Endometrial microvascular endothelial cells (primary cell): Measurements from ENCODE around the gene NOC4L. TPM values are rescaled to one million over a fixed set of nuclear protein-coding genes. Genes with fewer than 3 reads are reported as not detected.

Experiments used
- in situ Hi-C: cut with HindIII; loops from 2 replicates; pipeline ENCODE4 v1.10.0; 2017; ENCODE audit warnings: low sequenced_read_pairs, low pct_unique_long_range_greater_than_20kb; ENCODE audit errors: inconsistent ontology term
- total RNA-seq: library from RNA; depleted of rRNA; stranded (reverse); fragments of >200 nt; gene quantifications from one replicate; pipeline ENCODE4 v1.2.3, GENCODE V29; 2015; ENCODE audit errors: inconsistent ontology term

Gene NOC4L
- total RNA-seq, 1 donor from 2014 or later, result 31.8 TPM

DNA sequence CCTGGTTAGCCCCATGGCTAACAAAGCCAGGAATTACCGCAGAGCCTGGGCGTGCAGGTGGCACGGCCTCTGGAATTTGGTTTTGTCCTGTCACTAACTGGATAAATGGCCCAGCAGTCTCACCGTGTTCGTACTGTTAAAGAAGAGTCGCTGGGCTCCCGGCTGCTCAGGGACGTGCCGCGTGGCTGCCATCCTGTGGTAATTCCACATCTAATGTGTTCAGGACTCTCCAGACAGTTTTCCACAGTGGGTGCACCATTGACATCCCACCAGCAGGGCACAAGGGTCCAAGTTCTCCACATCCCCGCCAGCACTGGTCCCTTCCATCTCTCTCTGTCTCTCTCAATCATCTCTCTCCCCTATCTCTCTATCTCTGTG is 19.6 kb downstream of the NOC4L start:
- in situ Hi-C loops, result no loop called here

DNA sequence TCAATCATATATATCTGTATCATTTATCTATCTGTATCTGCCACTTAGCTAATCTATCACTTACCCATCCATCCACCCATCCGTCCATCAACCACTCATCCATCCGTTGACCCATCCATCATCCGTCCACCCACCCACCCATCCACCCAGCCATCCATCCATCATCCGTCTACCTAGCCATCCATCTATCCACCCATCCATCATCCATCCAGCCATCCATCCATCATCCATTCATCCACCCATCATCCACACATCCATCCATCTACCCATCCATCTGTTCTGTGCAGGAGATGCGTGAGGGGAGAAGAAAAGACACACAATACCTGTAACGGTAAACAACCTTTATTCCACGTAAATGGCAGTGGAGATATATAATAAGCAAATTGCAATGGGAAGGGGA is 20.2 kb downstream of the NOC4L start:
- in situ Hi-C loops, result no loop called here

DNA sequence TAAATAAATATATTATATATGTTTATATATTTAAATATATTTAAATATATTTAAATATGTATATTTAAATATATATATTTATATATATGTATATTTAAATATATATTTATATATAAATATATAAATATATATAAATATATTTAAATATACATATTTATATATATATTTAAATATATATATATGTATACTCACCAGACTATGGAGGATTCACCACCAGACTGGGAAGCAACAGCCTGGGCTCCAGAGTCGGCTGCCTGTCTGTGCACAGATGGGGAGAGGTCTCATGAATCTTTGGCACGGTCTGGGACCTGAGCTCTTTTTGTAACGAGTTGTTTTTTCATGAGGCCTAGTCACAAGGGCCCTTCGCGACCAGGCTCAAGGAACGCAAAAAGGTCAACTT is 21.3 kb downstream of the NOC4L start:
- in situ Hi-C loops, result no loop called here

DNA sequence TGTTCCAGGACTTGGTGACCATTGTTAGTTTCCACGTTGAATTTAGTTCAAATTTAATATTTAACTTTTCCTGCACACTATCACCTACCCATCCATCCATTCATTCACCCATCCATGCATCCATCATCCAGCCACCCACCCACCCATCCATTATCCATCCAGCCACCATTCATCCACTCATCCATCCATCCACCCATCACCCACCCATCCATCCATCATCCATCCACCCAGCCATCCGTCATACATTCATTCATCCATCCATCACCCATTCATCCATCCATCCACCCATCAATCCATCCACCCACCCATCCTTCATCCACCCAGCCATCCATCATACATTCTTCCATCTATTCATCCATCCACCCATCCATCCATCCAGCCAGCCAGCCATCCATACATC is 21.8 kb downstream of the NOC4L start:
- in situ Hi-C loops, result no loop called here

DNA sequence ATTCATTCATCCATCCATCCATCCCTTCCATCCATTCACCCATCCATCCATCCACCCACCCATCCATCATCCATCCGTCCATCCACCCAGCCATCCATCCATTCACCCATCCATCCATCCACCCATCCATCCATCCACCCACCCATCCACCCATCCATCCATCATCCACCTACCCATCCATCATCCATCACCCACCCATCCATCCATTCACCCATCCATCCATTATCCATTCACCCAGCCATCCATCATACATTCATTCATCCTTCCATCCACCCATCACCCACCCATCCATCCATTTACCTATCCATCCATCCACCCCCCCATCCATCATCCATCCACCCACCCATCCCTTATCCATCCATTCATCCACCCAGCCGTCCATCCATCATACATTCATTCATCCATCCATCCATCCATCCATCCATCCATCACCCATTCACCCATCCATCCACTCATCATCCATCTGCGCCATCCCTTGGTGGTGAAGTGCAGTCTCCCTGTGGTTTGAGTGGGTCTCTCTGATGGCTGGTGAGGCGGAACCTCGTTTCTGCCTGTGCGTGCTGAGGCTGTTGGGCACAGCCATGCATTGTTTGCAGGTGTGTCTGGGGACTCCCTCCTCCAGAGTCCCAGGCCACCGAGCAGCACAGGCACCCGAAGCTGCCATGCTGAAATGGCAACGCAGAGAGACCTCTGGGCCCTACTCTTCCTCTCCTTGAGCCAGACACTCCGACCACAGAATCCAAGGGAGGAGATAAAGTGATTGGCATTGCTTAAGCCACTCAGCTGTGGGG is 22.7 kb downstream of the NOC4L start:
- in situ Hi-C loops, result no loop called here

DNA sequence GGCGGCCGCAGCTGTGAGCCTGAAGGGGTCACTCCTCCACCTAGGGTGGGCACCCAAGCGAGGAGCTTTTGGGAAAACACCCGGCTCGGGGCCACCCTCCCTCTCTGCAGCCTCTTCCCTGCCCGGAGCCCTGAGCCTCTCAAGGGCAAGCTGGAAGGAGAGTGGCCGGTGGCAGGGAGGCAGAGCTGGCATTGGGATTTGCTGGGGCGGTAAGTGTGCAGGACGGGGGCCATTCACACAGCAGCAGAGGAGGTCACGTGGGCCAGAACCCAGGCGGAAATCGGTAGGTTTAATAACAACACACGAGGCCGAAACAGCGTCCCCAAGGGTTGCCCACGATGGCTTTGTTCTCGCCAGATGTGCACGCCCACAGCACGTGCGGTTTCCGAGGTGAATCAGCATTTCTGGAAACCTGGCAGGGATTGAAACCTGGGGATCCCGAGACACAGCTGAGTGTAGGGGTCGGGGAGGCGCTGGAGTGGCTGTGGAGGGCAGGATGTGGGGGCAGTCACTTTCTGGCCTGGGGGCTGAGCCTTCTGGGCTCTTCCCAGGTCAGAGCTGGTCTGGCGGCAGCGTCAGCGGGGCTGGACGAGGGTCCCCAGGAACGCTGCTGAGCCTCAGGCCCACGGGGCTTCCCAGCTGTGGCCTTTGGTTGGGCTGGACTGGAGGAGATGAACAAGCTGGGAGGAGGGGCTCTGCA is 23.5 kb downstream of the NOC4L start:
- in situ Hi-C loops, result no loop called here

DNA sequence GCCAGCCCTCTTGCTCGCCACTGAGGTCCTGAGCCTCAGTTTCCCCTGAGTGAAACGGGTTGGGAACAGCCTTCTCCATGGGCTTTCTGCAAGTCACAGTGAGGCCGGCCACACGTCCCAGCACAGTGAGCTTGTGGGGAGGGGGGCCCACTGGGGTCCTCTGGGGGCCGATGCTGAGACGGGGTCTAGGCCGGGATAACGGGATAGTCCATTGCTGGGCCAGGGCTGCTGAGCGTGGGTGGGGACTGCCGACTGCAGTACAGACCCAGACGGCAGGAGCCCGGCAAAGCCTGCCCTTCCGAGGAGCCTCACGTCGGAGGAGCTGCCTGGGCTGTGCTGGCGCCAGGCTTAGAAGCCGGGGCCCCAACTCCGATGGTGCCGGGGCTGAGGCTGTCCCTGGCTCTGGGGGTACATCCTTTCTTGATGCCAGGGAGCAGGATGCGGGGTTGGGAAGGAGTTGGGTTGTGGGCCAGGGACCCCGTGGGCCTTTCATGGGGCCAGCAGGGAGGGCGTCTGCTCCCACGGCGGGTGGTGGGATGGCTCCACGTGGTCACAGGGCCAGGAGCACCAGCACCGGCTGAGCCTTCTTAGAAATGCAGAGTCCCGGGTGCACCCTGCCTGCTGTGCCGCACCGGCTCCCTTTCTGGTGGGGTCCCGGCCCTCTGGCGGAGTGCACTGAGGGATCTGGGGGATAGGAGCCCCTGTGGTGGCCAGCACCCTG is 24.2 kb downstream of the NOC4L start:
- in situ Hi-C loops, result no loop called here

DNA sequence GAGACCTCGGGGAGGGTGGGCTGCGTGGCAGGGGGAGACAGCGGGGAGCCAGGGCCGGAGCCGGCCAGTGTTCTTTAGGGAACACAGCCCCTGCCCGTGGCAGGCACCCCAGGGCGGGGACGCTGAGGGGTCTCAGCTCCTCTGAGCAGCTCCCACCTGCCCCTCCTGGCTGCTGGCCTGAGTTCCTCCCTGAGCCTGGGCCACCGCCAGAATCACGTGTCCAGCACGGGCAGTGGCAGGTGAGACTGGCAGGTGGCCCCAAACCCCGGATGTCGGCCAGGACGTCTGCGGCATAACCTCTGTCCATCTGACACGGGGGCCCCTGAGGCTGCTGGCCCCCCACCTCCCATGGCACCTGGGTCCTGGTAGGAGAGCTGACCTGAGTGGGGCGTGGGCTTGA is 25.1 kb downstream of the NOC4L start:
- in situ Hi-C loops, result no loop called here

DNA sequence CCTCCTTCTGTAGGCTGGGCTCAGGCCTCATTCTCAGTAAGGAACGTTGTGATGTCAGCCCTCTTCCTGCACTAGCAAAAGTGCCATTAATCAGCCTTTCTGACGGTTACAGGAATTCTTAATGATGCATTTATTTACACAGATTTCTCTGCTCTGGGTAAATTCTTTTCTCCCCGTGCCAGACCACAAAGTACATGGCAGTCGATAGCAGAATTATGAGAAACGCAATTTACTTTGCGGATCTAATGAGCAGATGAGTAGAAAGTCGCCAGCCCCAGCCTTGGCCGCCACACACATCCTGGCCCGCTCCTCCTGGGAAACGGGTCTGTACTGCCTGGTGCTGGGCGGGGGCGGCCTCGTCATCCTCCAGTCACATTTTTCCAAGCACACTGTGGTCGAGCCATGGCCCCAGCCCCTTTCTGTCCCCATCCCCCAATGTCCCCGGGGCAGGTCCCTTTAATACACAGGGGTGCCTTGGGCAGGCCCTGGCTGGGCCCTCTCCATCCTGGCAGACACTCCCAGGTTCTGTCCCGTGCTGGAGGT is 25.9 kb downstream of the NOC4L start:
- in situ Hi-C loops, result no loop called here

DNA sequence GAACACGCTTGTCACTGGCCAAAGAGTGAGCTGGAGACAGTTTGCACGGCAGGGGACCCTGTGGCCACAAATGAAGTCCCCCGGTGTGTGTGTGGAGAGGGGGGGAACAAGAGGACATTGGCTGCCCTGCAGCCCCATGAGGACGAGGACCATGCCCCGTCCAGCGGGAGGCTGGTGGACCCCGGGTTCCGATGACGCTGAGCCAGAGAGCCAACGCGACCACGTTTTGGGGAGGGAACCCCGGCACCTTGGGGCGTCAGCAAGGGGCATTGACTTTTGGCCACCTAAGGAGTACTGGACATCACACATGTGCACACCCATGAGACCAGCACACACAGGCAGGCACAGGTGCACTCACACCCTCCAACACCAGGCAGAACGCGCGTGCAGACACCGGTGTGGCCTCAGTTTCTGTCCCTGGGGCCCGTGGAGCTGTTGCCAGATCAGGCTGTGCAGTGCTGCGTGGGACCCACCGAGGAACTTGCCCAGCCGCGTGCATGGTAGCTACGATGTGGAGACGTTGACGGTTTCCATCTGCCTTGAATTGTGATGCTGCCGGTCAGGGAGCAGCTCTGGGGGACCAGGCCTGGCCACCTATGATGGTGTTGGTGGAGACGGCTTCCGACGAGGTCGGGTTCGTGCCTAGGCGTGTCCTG is 26.5 kb downstream of the NOC4L start:
- in situ Hi-C loops, result no loop called here

DNA sequence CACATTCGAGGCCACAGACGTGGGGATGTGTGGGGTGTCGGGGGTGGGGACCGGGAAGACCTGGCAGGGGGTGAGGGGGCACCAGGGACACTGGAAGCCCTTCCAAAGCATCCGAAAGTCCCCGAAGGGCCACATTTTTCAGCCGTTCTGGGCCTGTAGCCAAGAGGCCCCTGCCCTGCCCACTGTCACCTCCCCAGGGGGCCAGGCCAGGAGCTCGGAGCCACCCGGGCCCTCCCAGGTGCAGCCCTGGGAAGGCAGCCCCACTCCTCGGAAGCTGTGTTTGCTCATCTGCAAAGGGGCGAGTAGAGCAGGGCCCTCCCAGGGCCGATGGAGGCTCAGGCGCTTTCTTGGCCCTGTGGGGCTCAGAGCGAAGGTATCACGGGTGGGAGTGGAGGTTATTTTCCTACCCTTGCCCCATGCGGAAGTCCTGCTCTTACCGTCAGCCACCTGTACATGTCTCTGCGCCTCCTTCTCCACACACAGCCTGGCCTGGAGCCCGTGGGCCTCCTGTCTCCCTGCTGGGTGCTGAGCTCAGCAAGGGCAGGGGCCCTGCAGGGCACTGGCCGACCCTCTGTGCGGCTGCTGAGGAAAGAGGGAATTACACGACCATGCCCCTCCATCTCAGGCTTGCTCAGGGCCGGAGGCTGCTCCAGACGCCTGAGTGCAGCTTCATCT is 27.2 kb downstream of the NOC4L start:
- in situ Hi-C loops, result no loop called here

DNA sequence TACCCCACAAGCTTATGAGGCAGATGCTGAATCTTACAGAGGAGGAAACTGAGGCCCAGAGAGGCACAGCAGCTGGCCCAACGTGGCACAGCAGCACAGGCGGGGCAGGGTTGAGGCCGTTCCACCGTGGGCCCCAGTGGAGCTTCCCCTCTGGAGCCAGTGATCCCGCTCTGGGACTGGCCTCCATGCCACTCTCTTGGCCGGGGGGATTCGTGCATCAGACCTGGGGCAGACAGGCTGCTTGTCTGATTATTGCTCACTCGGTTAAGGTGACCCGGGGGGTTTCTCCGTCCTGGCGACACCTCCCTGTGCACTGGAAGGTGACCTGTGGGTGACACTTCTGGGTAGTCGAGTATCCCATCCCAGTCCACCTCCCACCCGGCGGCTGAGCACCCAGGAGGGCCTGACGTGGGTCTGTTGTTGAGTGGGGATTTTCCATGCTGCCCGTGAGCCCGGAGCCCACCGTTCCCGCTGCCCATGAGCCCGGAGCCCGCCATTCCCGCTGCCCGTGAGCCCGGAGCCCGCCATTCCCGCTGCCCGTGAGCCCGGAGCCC is 27.8 kb downstream of the NOC4L start:
- in situ Hi-C loops, result no loop called here

DNA sequence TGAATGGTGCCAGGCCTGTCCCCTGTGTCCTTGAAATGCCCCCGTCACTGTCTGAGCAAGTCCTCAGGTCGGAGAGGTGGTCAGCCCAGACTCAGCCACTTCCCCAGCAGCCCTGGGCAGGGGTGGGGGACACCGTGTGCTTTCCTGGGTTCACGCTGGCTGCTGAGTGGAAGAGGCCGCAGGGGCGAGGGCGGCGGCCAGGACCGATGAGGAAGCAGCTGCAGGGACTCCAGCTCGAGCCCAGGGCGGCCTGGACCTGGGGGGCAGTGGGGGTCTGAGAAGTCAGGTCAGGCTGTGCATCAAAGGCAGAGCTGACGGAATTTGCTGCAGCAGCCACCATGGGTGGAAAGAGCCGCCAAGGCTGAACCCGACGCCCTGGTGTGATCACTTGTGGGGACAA is 28.4 kb downstream of the NOC4L start:
- in situ Hi-C loops, result no loop called here

DNA sequence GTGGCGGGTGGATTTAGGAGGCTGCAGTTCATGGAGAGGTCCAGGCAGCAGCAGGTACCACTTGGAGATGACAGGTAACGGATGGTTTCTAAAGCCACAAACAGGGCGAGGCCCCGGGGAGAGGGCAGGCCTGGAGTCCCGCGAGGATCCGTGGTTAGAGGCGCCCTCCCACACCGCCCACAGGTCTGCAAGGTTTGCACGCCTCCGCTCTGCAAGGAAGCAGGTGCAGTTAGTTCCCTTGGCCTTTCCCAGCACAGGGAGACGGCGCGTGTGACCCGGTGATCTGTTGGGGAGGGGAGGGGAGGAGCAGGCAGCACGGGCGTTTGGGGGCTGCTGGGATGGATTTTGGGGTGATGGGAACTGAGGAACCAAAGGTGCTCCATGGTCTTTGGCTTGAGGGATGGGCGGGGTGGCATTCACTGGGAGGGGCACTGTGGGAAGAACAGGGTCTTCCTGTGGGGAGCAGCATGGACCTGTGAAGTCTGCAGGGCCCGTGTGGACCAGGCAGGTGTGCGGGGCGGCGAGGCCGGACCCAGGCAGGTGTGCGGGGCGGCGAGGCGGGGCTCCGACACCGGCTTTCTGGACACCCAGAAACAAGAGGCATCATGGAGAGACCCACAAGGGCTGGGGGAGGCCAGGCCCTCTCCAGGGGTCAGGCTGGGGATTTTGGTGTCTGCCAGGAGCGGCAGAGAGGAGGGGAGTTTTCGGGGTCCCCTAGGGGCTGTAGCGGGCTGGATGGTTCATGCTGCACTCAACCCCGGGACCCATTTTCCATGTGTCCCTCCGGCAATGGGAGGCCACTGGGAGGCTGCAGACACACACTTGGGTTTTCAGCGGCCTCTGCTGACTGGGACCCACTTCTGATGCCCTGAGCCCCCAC is 29.1 kb downstream of the NOC4L start:
- in situ Hi-C loops, result no loop called here

DNA sequence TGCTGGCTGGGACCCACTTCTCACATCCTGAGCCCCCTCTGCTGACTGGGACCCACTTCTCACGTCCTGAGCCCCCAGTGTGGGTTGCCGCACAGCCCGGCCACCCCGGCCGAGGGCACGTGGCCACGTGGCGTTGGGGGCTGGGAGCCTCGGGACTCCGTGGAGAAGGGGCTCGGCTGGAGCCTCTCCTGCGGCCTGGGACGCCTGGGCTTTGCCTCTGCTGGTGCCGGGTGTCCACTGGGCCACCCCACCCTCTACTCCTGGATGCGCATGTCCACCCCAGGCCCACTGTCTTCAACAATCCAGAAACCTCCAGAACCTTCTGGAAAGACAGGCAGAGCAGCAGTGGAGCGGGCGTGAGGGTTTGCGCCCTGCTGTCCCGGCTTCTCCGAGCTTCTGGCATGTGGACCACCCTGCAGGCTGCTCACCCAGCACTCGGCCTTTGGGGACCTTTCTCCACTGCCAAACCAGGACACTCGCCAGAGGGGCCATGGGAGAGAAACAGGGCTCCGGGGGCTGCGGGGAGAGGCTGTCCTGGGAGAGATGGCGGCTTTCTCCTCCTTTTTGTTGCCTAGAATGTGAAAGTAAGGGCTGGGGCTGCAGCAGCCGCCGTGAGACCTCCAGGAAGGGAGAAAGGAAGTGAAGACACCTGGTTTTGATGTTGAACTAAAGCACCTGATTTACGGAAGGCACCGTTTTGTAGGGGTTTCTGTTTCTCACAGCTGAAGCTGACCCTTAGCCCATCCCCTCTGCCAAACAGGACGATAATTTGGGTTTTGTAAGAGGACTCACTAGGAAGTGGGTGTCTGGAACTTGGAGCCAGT is 30.0 kb downstream of the NOC4L start:
- in situ Hi-C loops, result no loop called here

DNA sequence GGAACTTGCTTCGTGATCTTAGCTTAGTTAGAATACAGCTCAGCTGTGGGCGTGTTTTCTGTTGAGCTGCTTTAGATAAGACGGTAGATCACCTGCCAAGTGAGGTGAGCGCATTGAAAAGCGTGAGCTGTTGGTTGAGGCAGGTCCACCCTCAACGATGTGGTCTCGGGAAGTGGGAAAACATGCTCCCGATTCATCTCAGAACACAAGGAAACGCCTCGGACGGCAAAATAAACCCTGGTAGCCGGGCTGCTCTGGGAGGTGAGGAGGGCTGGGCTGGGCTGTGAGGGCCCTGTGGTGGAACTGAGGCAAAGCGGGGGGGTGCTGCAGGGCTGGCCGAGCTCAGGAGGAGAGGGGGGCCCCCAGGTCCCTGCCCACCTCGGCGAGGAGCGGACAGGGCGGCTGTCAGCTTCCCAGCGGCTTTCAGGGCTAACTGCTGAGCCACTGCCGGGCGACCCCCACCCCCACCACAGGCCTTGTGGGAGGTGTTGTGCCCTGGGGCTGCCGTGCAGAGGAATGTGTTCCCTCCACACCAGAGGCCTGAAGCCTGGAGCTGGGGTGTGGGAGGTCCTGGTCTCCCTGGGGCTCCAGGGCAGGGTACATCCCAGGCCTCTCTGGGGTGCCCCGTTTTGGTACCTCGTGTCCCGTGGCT is 30.7 kb downstream of the NOC4L start:
- in situ Hi-C loops, result no loop called here
